SK-N-SH treated with all-trans-retinoic acid at 6 μM for 48 hours (cell line): Measurements from ENCODE around the gene LTBP1.

ENCODE experiments used
- ATAC-seq: fragments of 200-7000 bp; cut with Tn5 transposase; 3 replicates; pipeline ENCODE4 v1.9.1; 2020; ENCODE audit warnings: mild to moderate bottlenecking, moderate library complexity
- ARNTL ChIP-seq: fragments of 450-650 bp; formaldehyde crosslinking; IDR thresholded peaks from 2 replicates; pipeline ENCODE4 v1.5.0; 2020; ENCODE audit warnings: low read depth, mild to moderate bottlenecking, moderate library complexity, borderline replicate concordance
- BACH2 ChIP-seq: fragments of 250-450 bp; sonication (Bioruptor Pico); IDR thresholded peaks from 2 replicates; pipeline ENCODE4 v1.9.0; 2021; ENCODE audit warnings: mild to moderate bottlenecking, borderline replicate concordance
- CREB5 ChIP-seq: fragments of 250-450 bp; sonication (Bioruptor Pico); IDR thresholded peaks from 2 replicates; pipeline ENCODE4 v1.5.1; 2020; ENCODE audit warnings: low read depth, mild to moderate bottlenecking, moderate library complexity
- CSDC2 ChIP-seq: fragments of 250-450 bp; sonication (Bioruptor Pico); IDR thresholded peaks from 2 replicates; pipeline ENCODE4 v1.5.0; 2020; ENCODE audit warnings: mild to moderate bottlenecking, moderate library complexity
- CSRNP3 ChIP-seq: fragments of 250-450 bp; sonication (Bioruptor Pico); IDR thresholded peaks from 2 replicates; pipeline ENCODE4 v1.5.1; 2021; ENCODE audit warnings: mild to moderate bottlenecking, moderate library complexity
- ESRRG ChIP-seq: fragments of 250-450 bp; sonication (Bioruptor Pico); IDR thresholded peaks from 2 replicates; pipeline ENCODE4 v1.6.1; 2021; ENCODE audit warnings: mild to moderate bottlenecking
- GLIS3 ChIP-seq: fragments of 250-450 bp; sonication (Bioruptor Pico); IDR thresholded peaks from 2 replicates; pipeline ENCODE4 v1.5.0; 2020; ENCODE audit warnings: mild to moderate bottlenecking, moderate library complexity
- ISL1 ChIP-seq: fragments of 250-450 bp; sonication (Bioruptor Pico); IDR thresholded peaks from 2 replicates; pipeline ENCODE4 v2.1.2; 2022; ENCODE audit warnings: mild to moderate bottlenecking, moderate library complexity
- OSR1 ChIP-seq: fragments of 250-450 bp; sonication (Bioruptor Pico); IDR thresholded peaks from 2 replicates; pipeline ENCODE4 v1.8.0; 2022; ENCODE audit warnings: moderate library complexity, mild to moderate bottlenecking, inconsistent platforms
- POU6F1 ChIP-seq: fragments of 250-450 bp; sonication (Bioruptor Pico); IDR thresholded peaks from 2 replicates; pipeline ENCODE4 v1.8.0; 2021; ENCODE audit warnings: low read depth, mild to moderate bottlenecking, moderate library complexity, borderline replicate concordance
- PPARA ChIP-seq: fragments of 250-450 bp; sonication (Bioruptor Pico); IDR thresholded peaks from 2 replicates; pipeline ENCODE4 v1.5.0; 2020; ENCODE audit warnings: mild to moderate bottlenecking, borderline replicate concordance
- SNAI2 ChIP-seq: fragments of 250-450 bp; sonication (Bioruptor Pico); IDR thresholded peaks from 2 replicates; pipeline ENCODE4 v1.5.0; 2020; ENCODE audit warnings: mild to moderate bottlenecking, moderate library complexity
- TCF4 ChIP-seq: fragments of 250-450 bp; sonication (Bioruptor Pico); IDR thresholded peaks from 2 replicates; pipeline ENCODE4 v1.8.0; 2021; ENCODE audit warnings: mild to moderate bottlenecking, moderate library complexity, borderline replicate concordance
- TOX ChIP-seq: fragments of 250-450 bp; sonication (Bioruptor Pico); IDR thresholded peaks from 2 replicates; pipeline ENCODE4 v1.8.0; 2021; ENCODE audit warnings: mild to moderate bottlenecking, moderate library complexity, borderline replicate concordance
- TSHZ2 ChIP-seq: fragments of 250-450 bp; sonication (Bioruptor Pico); IDR thresholded peaks from 2 replicates; pipeline ENCODE4 v1.5.0; 2020; ENCODE audit warnings: mild to moderate bottlenecking, moderate library complexity
- ZFP3 ChIP-seq: fragments of 250-450 bp; sonication (Bioruptor Pico); IDR thresholded peaks from 2 replicates; pipeline ENCODE4 v1.5.0; 2020; ENCODE audit warnings: mild to moderate bottlenecking, moderate library complexity
- ZNF8 ChIP-seq: fragments of 450-650 bp; formaldehyde crosslinking; IDR thresholded peaks from 2 replicates; pipeline ENCODE4 v1.5.0; 2020; ENCODE audit warnings: mild to moderate bottlenecking, moderate library complexity

Gene LTBP1

GRCh38 chr2:33288011-33288410 lies 341.3 kb downstream of the LTBP1 start (continued):
- no peak for TF ChIP-seq CREB5 (CRISPR knock-in tag)
- no peak for TF ChIP-seq TSHZ2 (CRISPR knock-in tag)
- no peak for TF ChIP-seq ZFP3 (CRISPR knock-in tag)
- TF ChIP-seq TCF4 (CRISPR knock-in tag): no peak
- no peak for TF ChIP-seq CSDC2 (CRISPR knock-in tag)
- TF ChIP-seq GLIS3: no peak
- TF ChIP-seq OSR1: no peak
- TF ChIP-seq ESRRG: no peak

- TF ChIP-seq ZFP3 (CRISPR knock-in tag) (no peak), CREB5 (CRISPR knock-in tag) (no peak), PPARA (CRISPR knock-in tag) (no peak), BACH2 (CRISPR knock-in tag) (no peak), TCF4 (CRISPR knock-in tag) (no peak), SNAI2 (CRISPR knock-in tag) (no peak), ARNTL (CRISPR knock-in tag) (no peak), GLIS3 (no peak), TOX (CRISPR knock-in tag) (no peak), TSHZ2 (CRISPR knock-in tag) (no peak)
- no peak for ATAC-seq
Measured at GRCh38 chr2:33289961-33290360, 343.2 kb downstream of the LTBP1 start.

GRCh38 chr2:33291278-33292013 lies 344.7 kb downstream of the LTBP1 start:
- TF ChIP-seq POU6F1 (0 out of 2 replicates have a peak, but pooled peaks have one; percentile 16), ESRRG (0 out of 2 replicates have a peak, but pooled peaks have one; percentile 41), CSRNP3 (peak; percentile 61; the same call in 1 of the 2 replicates), ZNF8 (CRISPR knock-in tag) (no peak), BACH2 (CRISPR knock-in tag) (no peak), ISL1 (CRISPR knock-in tag) (peak; percentile 84)
- ATAC-seq: peak; percentile 70
